Trophoblast cell (in vitro differentiated cells and primary cell): ENCODE measurements around the gene TNK1.

Experiments
- DNase-seq, 2 donors: peaks; one replicate each; pipeline ENCODE4 v3.0.0-alpha.2; 2016
- H2AFZ ChIP-seq: 2 replicates; pipeline ENCODE4 v1.6.1; 2013; ENCODE audit warnings: low read length, moderate library complexity, mild to moderate bottlenecking; ENCODE audit not compliant: insufficient read depth, poor library complexity
- H2AK5ac ChIP-seq: 2 replicates; pipeline ENCODE4 v1.6.1; 2013; ENCODE audit warnings: mild to moderate bottlenecking, low read length
- H2BK120ac ChIP-seq: 2 replicates; pipeline ENCODE4 v1.6.1; 2013; ENCODE audit warnings: low read length, mild to moderate bottlenecking, moderate library complexity; ENCODE audit not compliant: insufficient read depth, poor library complexity
- H2BK12ac ChIP-seq: 2 replicates; pipeline ENCODE4 v1.6.1; 2013; ENCODE audit warnings: mild to moderate bottlenecking, low read length, moderate library complexity
- H2BK5ac ChIP-seq: 2 replicates; pipeline ENCODE4 v1.6.1; 2013; ENCODE audit warnings: low read length, low read depth, moderate library complexity, mild to moderate bottlenecking; ENCODE audit not compliant: poor library complexity
- H3K14ac ChIP-seq: 2 replicates; pipeline ENCODE4 v1.6.1; 2013; ENCODE audit warnings: mild to moderate bottlenecking, low read length
- H3K18ac ChIP-seq: 2 replicates; pipeline ENCODE4 v1.6.1; 2013; ENCODE audit warnings: mild to moderate bottlenecking, low read length
- H3K23ac ChIP-seq: 2 replicates; pipeline ENCODE4 v1.6.1; 2013; ENCODE audit warnings: low read length
- H3K27ac ChIP-seq: 2 replicates; pipeline ENCODE4 v1.5.1; 2013; ENCODE audit warnings: low read depth, mild to moderate bottlenecking, inconsistent platforms, low read length, moderate library complexity
- H3K27me3 ChIP-seq: 2 replicates; pipeline ENCODE4 v1.6.1; 2013; ENCODE audit warnings: inconsistent platforms, mild to moderate bottlenecking, low read length, moderate library complexity; ENCODE audit not compliant: insufficient read depth
- H3K36me3 ChIP-seq, 2 experiments: 1 replicate in 1 of 2; 2 replicates in 1 of 2; pipeline ENCODE4 v1.6.1; 2013; ENCODE audit warnings: low read length in 2 of 2, mild to moderate bottlenecking in 2 of 2, moderate library complexity in 1 of 2; ENCODE audit not compliant: insufficient read depth in 2 of 2, control insufficient read depth in 1 of 2
- H3K4ac ChIP-seq: 2 replicates; pipeline ENCODE4 v1.6.1; 2013; ENCODE audit warnings: low read depth, mild to moderate bottlenecking, low read length, moderate library complexity
- H3K4me1 ChIP-seq, 2 experiments: 1 replicate in 1 of 2; 2 replicates in 1 of 2; pipeline ENCODE4 v1.6.1; 2013; ENCODE audit warnings: low read length in 2 of 2, mild to moderate bottlenecking in 2 of 2, moderate library complexity in 1 of 2; ENCODE audit not compliant: insufficient read depth in 2 of 2, control insufficient read depth in 1 of 2
- H3K4me2 ChIP-seq: 2 replicates; pipeline ENCODE4 v1.6.1; 2013; ENCODE audit warnings: inconsistent platforms, mild to moderate bottlenecking, low read length, moderate library complexity
- H3K4me3 ChIP-seq: 2 replicates; pipeline ENCODE4 v1.5.1; 2013; ENCODE audit warnings: mild to moderate bottlenecking, low read depth, low read length, inconsistent platforms
- H3K79me1 ChIP-seq: one replicate; pipeline ENCODE4 v1.6.1; 2013; ENCODE audit warnings: low read length
- H3K79me2 ChIP-seq: 2 replicates; pipeline ENCODE4 v1.6.1; 2013; ENCODE audit warnings: low read length, mild to moderate bottlenecking; ENCODE audit not compliant: control insufficient read depth, insufficient read depth, poor library complexity
- H3K9ac ChIP-seq: 2 replicates; pipeline ENCODE4 v1.6.1; 2013; ENCODE audit warnings: mild to moderate bottlenecking, low read length
- H3K9me3 ChIP-seq: 2 replicates; pipeline ENCODE4 v1.6.1; 2013; ENCODE audit warnings: low read depth, mild to moderate bottlenecking, control low read depth, inconsistent platforms, low read length; ENCODE audit not compliant: insufficient read depth
- H4K12ac ChIP-seq: 2 replicates; pipeline ENCODE4 v1.6.1; 2013; ENCODE audit warnings: low read depth, mild to moderate bottlenecking, low read length, moderate library complexity
- H4K8ac ChIP-seq: 2 replicates; pipeline ENCODE4 v1.6.1; 2013; ENCODE audit warnings: low read depth, mild to moderate bottlenecking, low read length, moderate library complexity
- H4K91ac ChIP-seq: one replicate; pipeline ENCODE4 v1.6.1; 2013; ENCODE audit warnings: low read depth, mild to moderate bottlenecking, low read length, moderate library complexity
- WGBS: extraction: QIAGEN DNeasy Blood & Tissue Kit; methylation state at CpG from one replicate; pipeline ENCODE4 v1.1.7; 2013; ENCODE audit warnings: missing lambda C conversion rate; ENCODE audit not compliant: insufficient read length, insufficient coverage; ENCODE audit errors: extremely low coverage; 5-methylcytosine and 5-hydroxymethylcytosine counted together

TNK1 gene

GRCh38 chr17:7348478-7349242 lies 32.2 kb upstream of the TNK1 start:
- H2BK120ac ChIP-seq, result no peak overlapping the region
- no peak overlapping the region for H2AK5ac ChIP-seq
- no CpG with 5 or more reads among the region's 19 CpGs for WGBS
- no peak overlapping the region for H2BK5ac ChIP-seq
- no peak overlapping the region for H4K91ac ChIP-seq
- H3K4me1 ChIP-seq, result peaks cover 14 to 16% of the 10 kb centered on the region in 2 experiments
- no peak overlapping the region for H3K4me2 ChIP-seq
- DNase-seq, result no peak
- no peak overlapping the region for H3K4me3 ChIP-seq
- no peaks in the 10 kb centered on the region for H3K36me3 ChIP-seq
- H2AFZ ChIP-seq, result no peak overlapping the region
- H3K4ac ChIP-seq, result no peak overlapping the region
- no peaks in the 10 kb centered on the region for H3K9me3 ChIP-seq
- no peaks in the 10 kb centered on the region for H3K27me3 ChIP-seq
- peaks cover 22% of the 10 kb centered on the region for H3K79me1 ChIP-seq
- H4K8ac ChIP-seq, result no peak overlapping the region
- H3K18ac ChIP-seq, result no peak overlapping the region
- H3K79me2 ChIP-seq, result peaks cover 13% of the 10 kb centered on the region
- no peak overlapping the region for H3K9ac ChIP-seq
- no peak overlapping the region for H3K23ac ChIP-seq
- no peak overlapping the region for H2BK12ac ChIP-seq
- H3K14ac ChIP-seq, result no peak overlapping the region
- H4K12ac ChIP-seq, result no peak overlapping the region
- H3K27ac ChIP-seq, result no peak overlapping the region

- Histone ChIP-seq H2BK120ac (peak within 1 kb of the TSS; percentile 99), H3K14ac (peak within 1 kb of the TSS; percentile 100), H3K36me3 (no peaks in the 10 kb centered on the region), H3K4me2 (peak within 1 kb of the TSS; percentile 76), H3K23ac (no peak within 1 kb of the TSS), H4K91ac (peak within 1 kb of the TSS; percentile 100), H2BK12ac (peak within 1 kb of the TSS; percentile 70), H3K4me3 (peak within 1 kb of the TSS; percentile 84), H3K79me1 (peaks cover 22% of the 10 kb centered on the region), H3K9me3 (no peaks in the 10 kb centered on the region), H3K27ac (peak within 1 kb of the TSS; percentile 100), H2AFZ (peak within 1 kb of the TSS; percentile 89), H3K9ac (peak within 1 kb of the TSS; percentile 81), H4K8ac (peak within 1 kb of the TSS; percentile 99), H4K12ac (peak within 1 kb of the TSS; percentile 93), H3K27me3 (no peaks in the 10 kb centered on the region), H3K4me1 (peaks cover 20 to 24% of the 10 kb centered on the region in 2 experiments), H3K79me2 (peaks cover 13% of the 10 kb centered on the region), H3K4ac (peak within 1 kb of the TSS; percentile 99), H2AK5ac (peak within 1 kb of the TSS; percentile 100), H2BK5ac (peak within 1 kb of the TSS; percentile 99), H3K18ac (peak within 1 kb of the TSS; percentile 100)
- no CpG with 5 or more reads among the region's 91 CpGs for WGBS
- DNase-seq, result peak; percentile 93 to 95
Observed at GRCh38 chr17:7351665-7352502, 29.0 kb upstream of the TNK1 start, which contains the start of gene KCTD11. KCTD11 (plus strand) TSS chr17:7352162.

- Histone ChIP-seq H3K79me1 (peaks cover 22% of the 10 kb centered on the region), H2AFZ (peak overlapping the region; percentile 89), H3K27ac (peak overlapping the region; percentile 100), H2AK5ac (peak overlapping the region; percentile 78), H3K9ac (peak overlapping the region; percentile 54), H3K23ac (no peak overlapping the region), H3K14ac (peak overlapping the region; percentile 95), H3K4ac (peak overlapping the region; percentile 88), H3K27me3 (no peaks in the 10 kb centered on the region), H3K4me2 (peak overlapping the region; percentile 76), H3K36me3 (no peaks in the 10 kb centered on the region), H3K18ac (peak overlapping the region; percentile 95), H2BK120ac (peak overlapping the region; percentile 95), H3K4me1 (peaks cover 20 to 24% of the 10 kb centered on the region in 2 experiments), H3K4me3 (peak overlapping the region; percentile 72), H3K79me2 (peaks cover 13% of the 10 kb centered on the region), H4K8ac (peak overlapping the region; percentile 94), H4K91ac (peak overlapping the region; percentile 95), H4K12ac (peak overlapping the region; percentile 86), H2BK5ac (peak overlapping the region; percentile 90), H3K9me3 (no peaks in the 10 kb centered on the region), H2BK12ac (peak overlapping the region; percentile 62)
- DNase-seq, result no peak
- no CpG with 5 or more reads among the region's 10 CpGs for WGBS
Observed at GRCh38 chr17:7352503-7352889, 28.4 kb upstream of the TNK1 start.

- H3K14ac ChIP-seq, result no peak overlapping the region
- H3K79me2 ChIP-seq, result peaks cover 13% of the 10 kb centered on the region
- peak overlapping the region; percentile 95 for H4K91ac ChIP-seq
- H3K18ac ChIP-seq, result peak overlapping the region; percentile 95
- H3K9ac ChIP-seq, result no peak overlapping the region
- H3K79me1 ChIP-seq, result peaks cover 22% of the 10 kb centered on the region
- H3K4me1 ChIP-seq, result peaks cover 20 to 24% of the 10 kb centered on the region in 2 experiments
- no peak for DNase-seq
- peak overlapping the region; percentile 14 for H4K8ac ChIP-seq
- H2AK5ac ChIP-seq, result no peak overlapping the region
- peak overlapping the region; percentile 88 for H3K4ac ChIP-seq
- H4K12ac ChIP-seq, result no peak overlapping the region
- peak overlapping the region; percentile 95 for H2BK120ac ChIP-seq
- no CpG with 5 or more reads among the region's 37 CpGs for WGBS
- H2BK5ac ChIP-seq, result no peak overlapping the region
- H2AFZ ChIP-seq, result no peak overlapping the region
- no peak overlapping the region for H3K27ac ChIP-seq
- peak overlapping the region; percentile 76 for H3K4me2 ChIP-seq
- no peak overlapping the region for H3K23ac ChIP-seq
- H3K27me3 ChIP-seq, result no peaks in the 10 kb centered on the region
- H3K36me3 ChIP-seq, result no peaks in the 10 kb centered on the region
- no peak overlapping the region for H3K4me3 ChIP-seq
- no peaks in the 10 kb centered on the region for H3K9me3 ChIP-seq
- H2BK12ac ChIP-seq, result peak overlapping the region; percentile 62
Observed at GRCh38 chr17:7352910-7353635, 27.8 kb upstream of the TNK1 start.
